B cell (primary cell): ENCODE results near the gene EID2. TPM values are rescaled to one million over a fixed set of nuclear protein-coding genes. Genes with fewer than 3 reads are reported as not detected.

ENCODE experiments used
- ATAC-seq: fragments of 200-7000 bp; cut with Tn5 transposase; one replicate; pipeline ENCODE4 v1.10.0; 2021; ENCODE audit warnings: low read depth, mild to moderate bottlenecking, moderate number of reproducible peaks, moderate library complexity
- CTCF ChIA-PET: fragments of 350-600 bp; sonication (Branson Sonifier 250); formaldehyde crosslinking; loops from one replicate; lab custom pipeline; 2021; ENCODE audit warnings: antibody characterized with exemption, inconsistent platforms; lab: Charles Lee
- POLR2A ChIA-PET: fragments of 350-600 bp; sonication (Branson Sonifier 250); formaldehyde crosslinking; loops from one replicate; lab custom pipeline; 2021; ENCODE audit warnings: antibody characterized with exemption; lab: Charles Lee
- DNase-seq: peaks from one replicate; pipeline ENCODE4 v3.0.0; 2013
- H2AFZ ChIP-seq: 2 replicates; pipeline ENCODE4 v1.6.1; 2012; ENCODE audit warnings: mild to moderate bottlenecking, low read depth, low read length; ENCODE audit not compliant: insufficient read depth, poor library complexity, severe bottlenecking
- H3K27ac ChIP-seq, 2 donors: 1 replicate in 1 of 2; 2 replicates in 1 of 2; pipeline ENCODE4 v1.5.1; 2012 to 2013; ENCODE audit warnings: low read length in 2 of 2, mild to moderate bottlenecking in 2 of 2, moderate library complexity in 1 of 2
- H3K27me3 ChIP-seq, 4 experiments: fragments of 200-600 bp in 1 of 4; sonication (generic) in 1 of 4; replicated peaks in 1 of 4; 1 replicate in 2 of 4; 2 replicates in 2 of 4; pipeline versions ENCODE4 v1.6.1 to v1.7.0; 2013 to 2016; ENCODE audit warnings: low read length in 3 of 4, mild to moderate bottlenecking in 2 of 4, mixed read lengths in 1 of 4, moderate library complexity in 1 of 4; ENCODE audit not compliant: insufficient read depth in 4 of 4, control insufficient read depth in 3 of 4; ENCODE audit errors: control extremely low read depth in 1 of 4
- H3K36me3 ChIP-seq, 2 experiments: replicated peaks in 1 of 2; 1 replicate in 1 of 2; 2 replicates in 1 of 2; pipeline versions ENCODE4 v1.6.1 to v1.7.1; 2013; ENCODE audit warnings: low read length in 1 of 2; ENCODE audit not compliant: insufficient read depth in 2 of 2, control insufficient read depth in 1 of 2; ENCODE audit errors: control extremely low read depth in 1 of 2, extremely low read depth in 1 of 2
- H3K4me1 ChIP-seq, 2 donors: fragments of 200-600 bp in 1 of 2; sonication (generic) in 1 of 2; 1 replicate in 1 of 2; 2 replicates in 1 of 2; pipeline versions ENCODE4 v1.5.1 to v1.6.1; 2013 to 2017; ENCODE audit warnings: low read length in 2 of 2; ENCODE audit not compliant: control insufficient read depth in 2 of 2, insufficient read depth in 2 of 2
- H3K4me2 ChIP-seq: replicated peaks from 2 replicates; pipeline ENCODE3; 2012; ENCODE audit warnings: mild to moderate bottlenecking, low read depth, low read length; ENCODE audit not compliant: poor library complexity, severe bottlenecking
- H3K4me3 ChIP-seq, 5 experiments: fragments of 200-600 bp in 1 of 5; sonication (generic) in 1 of 5; 1 replicate in 3 of 5; 2 replicates in 2 of 5; pipeline versions ENCODE4 v1.5.1 to v1.7.0; 2011 to 2016; ENCODE audit warnings: low read length in 4 of 5, mild to moderate bottlenecking in 4 of 5, low read depth in 2 of 5, control low read depth in 1 of 5, moderate library complexity in 1 of 5; ENCODE audit not compliant: insufficient read depth in 1 of 5; ENCODE audit errors: control extremely low read depth in 1 of 5, extremely low read depth in 1 of 5
- H3K79me2 ChIP-seq: fragments of 200-600 bp; sonication (generic); one replicate; pipeline ENCODE4 v1.6.0; 2016; ENCODE audit warnings: low read length; ENCODE audit not compliant: control insufficient read depth, insufficient read depth
- H3K9ac ChIP-seq: fragments of 200-600 bp; sonication (generic); 2 replicates; pipeline ENCODE4 v1.6.1; 2017; ENCODE audit warnings: mild to moderate bottlenecking, low read length, moderate library complexity
- H3K9me3 ChIP-seq, 3 donors: one replicate each; pipeline versions ENCODE4 v1.6.1 to v1.7.1; 2013; ENCODE audit warnings: low read length in 2 of 3; ENCODE audit not compliant: control insufficient read depth in 2 of 3, insufficient read depth in 1 of 3; ENCODE audit errors: control extremely low read depth in 1 of 3
- H4K20me1 ChIP-seq: 2 replicates; pipeline ENCODE4 v1.6.0; 2012; ENCODE audit warnings: mild to moderate bottlenecking, low read length; ENCODE audit not compliant: insufficient read depth, control insufficient read depth, poor library complexity, severe bottlenecking
- H3K27ac Mint-ChIP-seq: one replicate; pipeline ENCODE4 v1.8.0; 2021; ENCODE audit warnings: mixed read lengths
- H3K27me3 Mint-ChIP-seq: one replicate; pipeline ENCODE4 v1.8.0; 2021; ENCODE audit warnings: mixed read lengths
- H3K4me1 Mint-ChIP-seq: one replicate; pipeline ENCODE4 v1.8.0; 2021; ENCODE audit warnings: mixed read lengths
- H3K4me3 Mint-ChIP-seq: one replicate; pipeline ENCODE4 v1.8.0; 2021; ENCODE audit warnings: mixed read lengths
- H3K9me3 Mint-ChIP-seq: one replicate; pipeline ENCODE4 v1.8.0; 2022; ENCODE audit warnings: mixed read lengths; ENCODE audit not compliant: insufficient read depth
- CTCF ChIP-seq: fragments of 200-600 bp; IDR thresholded peaks from one replicate; pipeline ENCODE4 v1.8.0; 2022; ENCODE audit warnings: antibody characterized with exemption, mild to moderate bottlenecking
- EZH2 ChIP-seq: IDR thresholded peaks from 2 replicates; pipeline ENCODE4 v1.6.1; 2012; ENCODE audit warnings: borderline replicate concordance, low read depth, mild to moderate bottlenecking, moderate library complexity, low read length; ENCODE audit not compliant: insufficient read depth, poor library complexity, severe bottlenecking
- WGBS: methylation state at CpG from one replicate; pipeline ENCODE4 v1.1.5; 2013; ENCODE audit warnings: missing lambda C conversion rate; ENCODE audit not compliant: insufficient coverage; 5-methylcytosine and 5-hydroxymethylcytosine counted together
- intact Hi-C: fragments of 100-400 bp; cut with micrococcal nuclease; formaldehyde crosslinking; loops from one replicate; pipeline ENCODE4 v1.10.0; 2022
- polyA plus RNA-seq: library from polyadenylated mRNA; depleted of rRNA; stranded (reverse); fragments of >200 nt; gene quantifications from 2 replicates; pipeline ENCODE4 v1.2.3, GENCODE V29; 2012
- small RNA-seq: library from RNA; depleted of rRNA; stranded (forward); fragments of <200 nt; gene quantifications from one replicate; pipeline ENCODE3, GENCODE V24; 2012; ENCODE audit warnings: low replicate concordance, low read depth; ENCODE audit not compliant: insufficient read length
- total RNA-seq, 2 donors: library from RNA; stranded (reverse); fragments of 120-200 nt in 1 of 2; gene quantifications; 1 replicate in 1 of 2; 2 replicates in 1 of 2; pipeline versions ENCODE4 v1.2.3 to v1.2.4, GENCODE V29; 2013 to 2022

EID2 gene
- total and polyA plus RNA-seq, 2 donors (not counting 1 experiment from before 2014, with no cell fraction given) = 6.2 to 14.1 TPM

DNA sequence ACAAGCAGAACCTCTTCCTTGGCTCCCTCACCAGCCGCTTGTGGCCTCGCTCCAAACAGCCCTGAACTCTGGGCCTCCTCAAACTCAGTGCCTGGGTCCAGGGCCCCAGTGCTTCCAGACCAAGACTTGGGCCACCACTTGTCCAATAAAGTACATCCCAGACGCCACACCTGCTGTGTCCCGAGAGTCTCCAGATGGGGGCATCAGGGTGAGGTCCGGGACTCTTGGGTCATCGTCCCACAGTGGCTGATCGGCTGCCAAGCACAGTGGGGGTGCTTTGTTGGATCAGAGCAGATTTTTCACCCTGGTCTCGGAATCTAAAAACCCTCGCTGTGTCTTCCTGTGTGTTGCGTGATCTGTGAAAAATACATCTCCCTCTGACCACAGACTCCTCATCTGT lies 50.2 kb downstream of the EID2 start:
- no peak overlapping the region for H2AFZ ChIP-seq
- TF ChIP-seq EZH2 (no peak), CTCF (no peak)
- POLR2A ChIA-PET = interaction anchor here (0.6 kb wide), 1 partner anchor 54 kb away, joined by 3 read pairs; the partner anchor contains the start of gene RPS16
- intact Hi-C loops = no loop called here
- Mint-ChIP-seq H3K27ac (no peak overlapping the region), H3K27me3 (no peaks in the 10 kb centered on the region), H3K4me1 (no peaks in the 10 kb centered on the region), H3K4me3 (no peak overlapping the region), H3K9me3 (no peaks in the 10 kb centered on the region)
- H3K4me3 ChIP-seq = no peak overlapping the region
- H4K20me1 ChIP-seq = peaks cover 5% of the 10 kb centered on the region
- ATAC-seq (no peak), DNase-seq (no peak)
- H3K79me2 ChIP-seq = peaks cover 5% of the 10 kb centered on the region
- H3K4me1 ChIP-seq = no peaks in the 10 kb centered on the region
- CTCF ChIA-PET = interaction anchor here (0.6 to 1.2 kb wide), 2 partner anchors 13 to 46 kb away, joined by 3 read pairs; no protein-coding TSS in a partner anchor
- H3K27ac ChIP-seq = no peak overlapping the region
- 100% methylated on average over 7 of the region's 10 CpGs for WGBS
- no peak overlapping the region for H3K4me2 ChIP-seq
- H3K27me3 ChIP-seq = no peaks in the 10 kb centered on the region
- no peak overlapping the region for H3K9ac ChIP-seq
- peaks cover 6 to 46% of the 10 kb centered on the region in 2 experiments for H3K36me3 ChIP-seq
- no peaks in the 10 kb centered on the region for H3K9me3 ChIP-seq

Small RNA genes within 50 kb of the gene (small RNA-seq; reads per million reads assigned to genes)
- not detected for gene RPS29P24

Other genes starting within 250 kb of the EID2 start
- gene IFNL1, start 243.8 kb downstream of the EID2 start, total RNA-seq = not detected in 2 replicates
- gene IFNL1, start 243.8 kb downstream of the EID2 start, polyA plus RNA-seq = not detected in 2 replicates
- 1.0 and 1.7 TPM in 2 replicates for gene LRFN1, start 219.3 kb downstream of the EID2 start, total RNA-seq
- gene LRFN1, start 219.3 kb downstream of the EID2 start, polyA plus RNA-seq = 1.8 and 2.9 TPM in 2 replicates
- gene GMFG, start 204.1 kb downstream of the EID2 start, total RNA-seq = 169 and 176 TPM in 2 replicates
- gene GMFG, start 204.1 kb downstream of the EID2 start, polyA plus RNA-seq = 161 and 174 TPM in 2 replicates
- 90.0 and 96.1 TPM in 2 replicates for gene SAMD4B, start 197.7 kb downstream of the EID2 start, total RNA-seq
- 62.9 and 87.3 TPM in 2 replicates for gene SAMD4B, start 197.7 kb downstream of the EID2 start, polyA plus RNA-seq
- 54.6 and 59.9 TPM in 2 replicates for gene PAF1, start 149.1 kb downstream of the EID2 start, total RNA-seq
- gene PAF1, start 149.1 kb downstream of the EID2 start, polyA plus RNA-seq = 387 and 819 TPM in 2 replicates
- 47.5 and 53.0 TPM in 2 replicates for gene MED29, start 148.8 kb downstream of the EID2 start, total RNA-seq
- gene MED29, start 148.8 kb downstream of the EID2 start, polyA plus RNA-seq = 33.0 and 36.3 TPM in 2 replicates
- 252 and 260 TPM in 2 replicates for gene ZFP36, start 133.3 kb downstream of the EID2 start, total RNA-seq
- gene ZFP36, start 133.3 kb downstream of the EID2 start, polyA plus RNA-seq = 1,123 and 1,633 TPM in 2 replicates
- 154 and 167 TPM in 2 replicates for gene PLEKHG2, start 127.5 kb downstream of the EID2 start, total RNA-seq
- gene PLEKHG2, start 127.5 kb downstream of the EID2 start, polyA plus RNA-seq = 27.0 and 32.3 TPM in 2 replicates
- 3,766 and 3,910 TPM in 2 replicates for gene RPS16, start 104.2 kb downstream of the EID2 start, total RNA-seq
- gene RPS16, start 104.2 kb downstream of the EID2 start, polyA plus RNA-seq = 5,199 and 6,448 TPM in 2 replicates
- 195 and 203 TPM in 2 replicates for gene SUPT5H, start 94.6 kb downstream of the EID2 start, total RNA-seq
- 119 and 197 TPM in 2 replicates for gene SUPT5H, start 94.6 kb downstream of the EID2 start, polyA plus RNA-seq
- gene TIMM50, start 59.3 kb downstream of the EID2 start, total RNA-seq = 52.3 and 55.3 TPM in 2 replicates
- gene TIMM50, start 59.3 kb downstream of the EID2 start, polyA plus RNA-seq = 25.7 and 27.9 TPM in 2 replicates
- 0.41 and 1.1 TPM in 2 replicates for gene DLL3, start 41.2 kb downstream of the EID2 start, total RNA-seq
- gene DLL3, start 41.2 kb downstream of the EID2 start, polyA plus RNA-seq = 0.30 and 0.46 TPM in 2 replicates
- gene SELENOV, start 25.0 kb downstream of the EID2 start, total RNA-seq = not detected in 2 replicates
- not detected in 2 replicates for gene SELENOV, start 25.0 kb downstream of the EID2 start, polyA plus RNA-seq
- 6.0 and 7.6 TPM in 2 replicates for gene EID2B, start 7.3 kb downstream of the EID2 start, total RNA-seq
- 2.1 and 3.0 TPM in 2 replicates for gene EID2B, start 7.3 kb downstream of the EID2 start, polyA plus RNA-seq
- gene LGALS13, start 62.4 kb upstream of the EID2 start, total RNA-seq = not detected in 2 replicates
- not detected in 2 replicates for gene LGALS13, start 62.4 kb upstream of the EID2 start, polyA plus RNA-seq
- not detected in 2 replicates for gene LGALS16, start 115.8 kb upstream of the EID2 start, total RNA-seq
- not detected in 2 replicates for gene LGALS16, start 115.8 kb upstream of the EID2 start, polyA plus RNA-seq
- gene LGALS14, start 164.3 kb upstream of the EID2 start, total RNA-seq = not detected in 2 replicates
- not detected in 2 replicates for gene LGALS14, start 164.3 kb upstream of the EID2 start, polyA plus RNA-seq
- gene CLC, start 197.9 kb upstream of the EID2 start, total RNA-seq = not detected in 2 replicates
- gene CLC, start 197.9 kb upstream of the EID2 start, polyA plus RNA-seq = 0.33 TPM in 1 of 2 replicates, not detected in the other
- not detected in 2 replicates for gene LEUTX, start 238.7 kb upstream of the EID2 start, total RNA-seq
- gene LEUTX, start 238.7 kb upstream of the EID2 start, polyA plus RNA-seq = not detected in 2 replicates